HG02840 (cell line): ENCODE measurements around the gene SPOUT1.

ENCODE experiments used
- ATAC-seq: cut with Tn5 transposase; IDR thresholded peaks from one replicate; pipeline ENCODE4 v1.9.1; 2021; ENCODE audit warnings: mild to moderate bottlenecking, moderate library complexity, moderate number of reproducible peaks; ENCODE audit not compliant: unreplicated experiment, low FRiP score

SPOUT1 gene

DNA sequence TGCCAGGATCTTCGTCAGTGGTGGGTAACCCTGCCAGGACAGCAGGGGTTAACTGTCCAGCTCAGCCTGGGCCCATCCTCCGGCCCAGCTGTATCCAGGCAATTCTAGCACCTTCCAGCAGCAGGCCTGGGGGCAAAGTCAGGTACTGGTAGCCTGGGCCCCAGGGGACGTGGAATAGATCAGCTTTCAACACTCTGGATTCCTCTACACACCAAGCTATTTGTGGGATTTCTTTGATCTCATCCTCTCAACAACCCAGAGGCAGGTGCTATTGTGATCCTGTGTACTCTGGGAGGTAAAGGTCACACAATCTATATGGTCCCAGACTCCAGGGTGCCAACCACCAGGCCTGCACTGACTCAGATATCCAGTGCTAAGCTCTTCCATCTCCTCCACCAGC, 8.7 kb upstream of the SPOUT1 start:
- ATAC-seq = no peak

GRCh38 chr9:128836509-128837145, 7.0 kb upstream of the SPOUT1 start:
- ATAC-seq = no peak

DNA sequence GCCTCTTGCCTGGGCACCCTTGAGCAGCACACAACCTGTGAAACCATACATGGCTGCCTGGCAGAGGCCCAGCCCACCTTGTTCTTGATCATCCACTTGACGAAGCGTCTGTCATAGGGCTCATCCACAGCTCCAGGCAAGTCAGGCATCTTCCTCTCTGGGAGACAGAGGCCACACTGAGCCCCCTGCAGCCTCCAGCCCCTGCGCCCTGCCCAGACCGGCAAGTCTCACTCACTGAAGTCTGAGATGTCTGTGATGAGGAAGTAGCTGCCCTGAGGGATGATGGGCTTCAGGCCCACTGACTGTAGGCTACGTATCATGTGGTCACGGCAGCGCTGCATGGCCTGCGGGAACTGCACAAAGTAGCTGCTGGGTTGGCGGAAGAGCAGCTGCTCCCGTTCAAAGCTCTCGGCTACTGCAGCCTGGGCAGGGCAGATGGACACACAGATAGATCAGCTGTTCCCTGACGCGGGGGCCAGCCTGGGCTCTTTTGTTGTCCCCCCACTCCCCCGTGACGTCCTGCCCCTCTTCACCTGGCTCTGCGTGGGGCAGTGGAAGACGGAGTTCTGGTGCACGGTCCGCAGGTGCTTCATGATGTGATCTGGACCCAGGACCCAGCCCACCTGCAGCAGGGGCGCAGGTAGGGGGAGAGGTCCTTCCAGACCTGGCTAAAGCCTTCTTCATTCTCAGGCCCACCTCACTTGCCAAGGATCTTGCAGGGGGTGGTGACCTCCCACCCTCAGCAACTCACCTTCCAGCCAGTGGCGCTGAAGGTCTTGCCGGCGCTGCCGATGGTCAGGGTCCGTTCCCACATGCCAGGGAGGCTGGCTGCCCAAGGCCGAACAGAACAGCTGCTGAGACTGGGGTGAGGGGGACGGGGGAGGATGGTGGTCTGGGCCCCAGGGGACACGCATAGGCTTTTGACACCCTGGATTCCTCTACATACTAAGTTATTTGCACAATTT, 5.9 kb upstream of the SPOUT1 start:
- ATAC-seq = no peak

DNA sequence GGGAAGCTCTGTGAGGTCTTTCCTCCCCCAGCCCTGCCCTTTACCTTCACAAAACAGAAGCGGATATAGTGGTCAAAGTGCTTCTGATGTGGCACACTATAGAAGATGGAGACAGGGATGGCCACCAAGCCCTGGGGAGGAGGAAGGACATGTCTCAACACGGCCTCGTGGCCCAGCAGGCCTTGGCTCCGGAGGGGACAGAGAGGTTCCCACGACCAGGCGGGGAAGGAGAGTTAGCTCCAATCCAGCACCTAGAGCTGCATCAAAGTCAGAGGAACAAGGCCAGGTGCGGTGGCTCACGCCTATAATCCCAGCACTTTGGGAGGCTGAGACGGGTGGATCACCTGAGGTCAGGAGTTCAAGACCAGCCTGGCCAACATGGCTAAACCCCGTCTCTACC, 4.1 kb upstream of the SPOUT1 start:
- ATAC-seq = no peak

DNA sequence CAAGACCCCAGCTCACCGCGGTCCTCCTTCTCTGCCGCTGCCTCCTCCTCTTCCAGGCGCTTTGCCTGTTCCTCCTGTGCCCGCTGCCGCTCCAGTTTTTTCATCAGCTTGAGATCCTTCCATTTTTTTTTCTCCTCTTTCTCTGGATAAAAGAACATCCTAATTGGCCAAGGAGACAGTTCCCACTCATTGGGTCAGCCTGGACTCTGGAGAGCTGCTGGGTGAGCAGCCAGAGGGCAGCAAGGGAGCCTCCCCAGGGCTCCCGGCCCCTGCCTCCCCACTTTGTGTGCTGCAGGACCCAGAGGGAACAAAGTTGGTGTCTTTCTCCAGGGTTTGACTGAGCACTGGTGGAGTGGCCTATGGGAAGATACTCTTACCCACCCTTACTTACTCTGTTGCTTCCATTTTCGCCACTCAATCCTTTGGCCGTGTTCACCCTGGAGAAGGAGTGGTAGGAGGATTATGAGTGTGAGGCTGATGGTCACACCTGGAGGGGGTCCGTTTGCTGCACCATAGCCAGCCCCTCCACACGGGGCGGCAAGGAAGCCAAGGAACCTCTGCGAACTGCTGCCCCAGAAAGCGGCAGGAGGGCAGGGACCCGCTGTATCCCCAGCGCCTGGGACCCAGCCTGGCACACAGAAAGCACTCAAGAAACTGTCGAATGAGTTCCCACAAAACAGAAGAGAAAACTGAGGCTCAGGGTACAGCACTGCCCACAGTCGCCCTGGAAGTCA, 708 bp downstream of the SPOUT1 start:
- no peak for ATAC-seq

- no peak for ATAC-seq
Observed at GRCh38 chr9:128828267-128828666, 1.3 kb downstream of the SPOUT1 start.

DNA sequence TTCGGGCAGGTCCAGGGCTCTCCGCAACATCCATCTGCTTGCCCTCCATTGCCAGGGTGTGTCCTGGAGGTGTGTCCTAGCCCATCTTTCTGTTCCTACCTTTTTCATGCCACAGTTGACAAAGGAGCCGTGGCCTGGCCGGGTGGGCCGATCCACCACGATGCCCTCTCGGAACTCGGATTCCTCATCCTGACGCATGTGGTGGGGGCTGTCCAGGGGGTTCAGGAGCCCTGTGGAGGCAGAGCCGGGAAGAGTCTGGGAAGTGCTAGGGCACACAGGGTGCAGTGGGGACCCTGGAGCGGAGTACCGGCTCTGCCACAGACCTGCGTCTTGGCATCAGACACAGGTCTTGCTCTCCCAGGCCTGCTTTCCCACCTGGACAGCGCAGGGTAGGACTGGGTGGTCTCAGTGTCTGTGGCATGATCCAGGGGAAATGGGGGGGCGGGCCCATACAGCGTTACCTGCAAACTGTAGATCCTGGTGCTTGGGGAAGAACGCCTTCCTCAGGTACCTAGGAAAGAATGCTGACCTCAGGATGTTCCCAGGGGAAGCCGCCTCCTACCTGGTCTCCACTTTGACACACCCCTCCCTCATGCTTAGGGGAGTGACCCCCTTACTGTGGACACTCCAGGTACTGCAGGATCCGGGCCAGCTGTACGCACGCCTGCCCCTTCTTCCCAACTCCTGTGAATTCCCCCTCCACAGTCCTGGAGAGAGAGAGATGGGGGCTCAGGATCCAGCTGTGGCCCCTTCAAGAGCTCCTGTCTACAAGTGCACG, 3.5 kb downstream of the SPOUT1 start:
- no peak for ATAC-seq

- ATAC-seq = no peak
Observed at GRCh38 chr9:128824911-128825310, 4.7 kb downstream of the SPOUT1 start.

GRCh38 chr9:128823903-128824406, 5.6 kb downstream of the SPOUT1 start:
- ATAC-seq = no peak

DNA sequence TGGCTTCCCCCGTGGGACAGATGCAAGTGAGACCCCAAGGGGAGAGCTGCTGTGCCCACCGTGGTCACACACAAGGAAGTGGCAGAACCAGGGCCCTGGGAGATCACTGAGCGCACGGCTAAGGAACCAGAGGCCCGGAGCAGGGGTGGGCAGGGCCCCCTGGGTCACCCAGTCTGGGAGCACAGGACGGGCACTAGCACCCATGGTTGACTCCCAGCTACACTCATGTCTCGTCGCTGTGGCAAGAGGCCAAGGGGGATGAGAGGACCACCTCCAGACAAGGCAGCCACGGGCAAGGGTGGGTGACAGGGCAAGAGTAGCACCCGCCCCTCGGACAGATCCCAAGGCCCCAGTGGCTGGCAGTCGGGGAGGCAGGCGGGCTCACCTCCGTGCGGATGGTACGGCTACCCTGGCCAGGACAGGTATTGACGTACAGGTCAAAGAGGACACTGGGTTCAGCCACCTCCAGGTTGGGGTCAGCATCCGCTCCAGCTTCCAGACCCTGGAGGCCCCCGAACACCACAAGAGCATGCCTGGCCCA, 6.2 kb downstream of the SPOUT1 start:
- ATAC-seq = no peak

DNA sequence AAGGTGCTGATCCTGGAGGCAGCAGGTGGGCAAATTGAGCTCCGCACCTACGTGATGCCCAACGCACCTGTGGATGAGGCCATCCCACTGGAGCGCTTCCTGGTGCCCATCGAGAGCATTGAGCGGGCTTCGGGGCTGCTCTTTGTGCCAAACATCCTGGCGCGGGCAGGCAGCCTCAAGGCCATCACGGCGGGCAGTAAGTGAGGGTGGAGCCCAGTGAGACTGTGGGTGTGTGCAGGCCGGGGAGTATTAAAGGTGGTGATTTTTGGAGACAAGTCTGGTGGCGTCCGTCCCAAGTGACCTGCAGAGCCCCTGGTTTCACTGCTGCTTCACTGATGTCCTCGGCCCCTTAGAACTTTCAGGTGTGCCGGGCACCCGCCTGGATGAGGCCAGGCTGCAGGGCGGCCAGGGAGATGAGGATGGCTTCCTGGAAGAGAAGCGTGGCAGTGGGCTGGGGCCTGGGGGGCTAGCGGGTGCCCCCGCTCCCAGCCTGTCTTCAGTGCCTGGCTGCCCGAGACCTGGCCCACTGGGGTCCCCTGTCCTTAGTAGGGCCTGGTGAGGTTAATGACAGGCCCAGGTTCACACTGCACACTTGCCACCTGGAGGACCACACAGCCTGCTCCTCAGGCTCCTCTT, 7.1 kb downstream of the SPOUT1 start:
- ATAC-seq = no peak

- no peak for ATAC-seq
Observed at GRCh38 chr9:128821584-128822406, 7.8 kb downstream of the SPOUT1 start.

GRCh38 chr9:128820665-128821583, 8.7 kb downstream of the SPOUT1 start:
- no peak for ATAC-seq

DNA sequence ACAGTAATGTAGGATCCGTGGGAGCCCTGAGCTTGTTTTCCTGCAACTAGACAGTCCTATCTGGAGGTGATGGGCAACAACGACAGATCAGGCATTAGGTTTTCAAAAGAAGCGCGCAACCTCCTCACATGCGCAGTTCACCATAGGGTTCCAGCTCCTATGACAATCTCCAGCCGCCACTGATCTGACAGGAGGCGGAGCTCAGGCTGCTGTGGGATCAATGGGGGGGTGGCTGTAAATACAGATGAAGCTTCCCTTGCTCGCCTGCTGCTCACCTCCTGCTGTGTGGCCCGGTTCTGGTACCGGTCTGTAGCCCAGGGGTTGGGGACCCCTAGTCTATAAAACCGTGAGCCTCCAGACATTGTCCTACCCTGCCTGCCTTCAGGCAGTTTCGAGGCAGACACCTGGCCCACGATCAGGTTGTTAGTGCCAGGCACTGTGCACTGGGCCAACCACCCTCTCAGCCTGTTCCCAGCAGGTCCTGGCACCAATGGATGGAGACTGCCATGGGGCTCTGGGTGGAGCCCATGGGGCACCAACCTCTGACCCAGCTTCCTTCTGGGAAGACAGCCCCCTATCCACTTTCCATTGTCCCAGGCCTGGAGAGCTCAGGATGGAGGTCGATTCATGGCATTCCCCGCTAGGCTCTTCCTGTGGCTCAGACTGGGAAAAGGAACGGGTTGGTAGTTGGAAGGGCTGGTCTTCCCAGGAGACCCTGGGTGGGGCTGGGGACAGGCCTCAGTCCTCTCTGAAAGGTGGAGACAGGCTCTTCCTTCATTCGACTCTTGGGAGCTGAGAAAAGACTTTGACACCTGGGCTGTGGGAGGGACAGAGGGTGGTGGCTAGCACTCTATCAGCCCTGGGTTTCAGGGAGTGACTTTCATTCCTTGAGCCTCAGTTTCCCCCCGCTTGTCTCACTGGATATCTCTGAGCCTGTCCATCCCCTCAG, 9.6 kb downstream of the SPOUT1 start:
- no peak for ATAC-seq

GRCh38 chr9:128818839-128819715, 10.5 kb downstream of the SPOUT1 start:
- ATAC-seq = peak; percentile 24
